ENCODE data around the gene C16orf74. TPM values are rescaled to one million over a fixed set of nuclear protein-coding genes. Genes with fewer than 3 reads are reported as not detected.

Gene C16orf74
- polyA plus RNA-seq, 1 donor (not counting 4 experiments of a cell fraction or from before 2014, with no cell fraction given), result 35.3 TPM

DNA sequence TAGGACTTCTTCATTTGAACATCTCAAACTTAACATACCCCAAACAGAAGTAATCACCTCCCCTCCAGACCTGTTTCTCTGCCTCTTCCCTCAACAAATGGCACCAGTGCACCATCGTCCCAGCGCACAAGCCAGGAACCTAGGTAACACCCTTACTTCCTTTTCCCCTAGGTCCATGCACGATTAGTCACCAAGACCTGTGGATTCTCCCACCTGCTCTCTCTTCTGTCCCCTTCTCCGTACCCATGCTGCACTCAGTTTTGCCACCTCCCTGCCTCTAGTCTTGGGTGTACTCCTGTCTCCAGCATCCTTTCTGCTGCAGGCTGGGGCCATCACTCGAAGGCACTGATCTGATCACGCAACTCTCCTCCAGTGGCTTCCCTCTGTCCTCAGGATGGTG is 45.3 kb upstream of the C16orf74 start:
- dilution Hi-C loops (cut with MboI; ENCODE audit: extremely low pct_ligation_motif_present, low sequenced_read_pairs), result no loop called here
- H3K9me3 ChIP-seq (ENCODE audit: control insufficient read depth, low read depth, low read length), result no peaks in the 10 kb centered on the region
- peaks cover 100% of the 10 kb centered on the region for H3K79me2 ChIP-seq (ENCODE audit: control insufficient read depth, insufficient read depth, low read length)
- H3K9ac ChIP-seq (ENCODE audit: control insufficient read depth, extremely low read depth, insufficient read depth, low read length), result no peak overlapping the region
- no peak for TF ChIP-seq EZH2 (IDR thresholded peaks at IDR 0.05; ENCODE audit: low read length)
- TF ChIP-seq, protein P1, sequence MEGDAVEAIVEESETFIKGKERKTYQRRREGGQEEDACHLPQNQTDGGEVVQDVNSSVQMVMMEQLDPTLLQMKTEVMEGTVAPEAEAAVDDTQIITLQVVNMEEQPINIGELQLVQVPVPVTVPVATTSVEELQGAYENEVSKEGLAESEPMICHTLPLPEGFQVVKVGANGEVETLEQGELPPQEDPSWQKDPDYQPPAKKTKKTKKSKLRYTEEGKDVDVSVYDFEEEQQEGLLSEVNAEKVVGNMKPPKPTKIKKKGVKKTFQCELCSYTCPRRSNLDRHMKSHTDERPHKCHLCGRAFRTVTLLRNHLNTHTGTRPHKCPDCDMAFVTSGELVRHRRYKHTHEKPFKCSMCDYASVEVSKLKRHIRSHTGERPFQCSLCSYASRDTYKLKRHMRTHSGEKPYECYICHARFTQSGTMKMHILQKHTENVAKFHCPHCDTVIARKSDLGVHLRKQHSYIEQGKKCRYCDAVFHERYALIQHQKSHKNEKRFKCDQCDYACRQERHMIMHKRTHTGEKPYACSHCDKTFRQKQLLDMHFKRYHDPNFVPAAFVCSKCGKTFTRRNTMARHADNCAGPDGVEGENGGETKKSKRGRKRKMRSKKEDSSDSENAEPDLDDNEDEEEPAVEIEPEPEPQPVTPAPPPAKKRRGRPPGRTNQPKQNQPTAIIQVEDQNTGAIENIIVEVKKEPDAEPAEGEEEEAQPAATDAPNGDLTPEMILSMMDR (optimal IDR thresholded peaks at IDR 0.05 in 1 of 3, IDR thresholded peaks at IDR 0.05 in 1 of 3, conservative IDR thresholded peaks at IDR 0.05 in 1 of 3; ENCODE audit: extremely low read depth in 1 of 3, insufficient read depth in 2 of 3, low read length in 3 of 3), result no peak
- DNase-seq (ENCODE audit: low read depth, low spot score) (no peak), FAIRE-seq (no peak)
- no peak overlapping the region for H3K27ac ChIP-seq (ENCODE audit: control insufficient read depth, insufficient read depth, low read length)
- H3K36me3 ChIP-seq (ENCODE audit: control insufficient read depth in 2 of 2, extremely low read depth in 1 of 2, insufficient read depth in 2 of 2, low read length in 2 of 2), result peaks cover 24 to 26% of the 10 kb centered on the region in 2 experiments
- H2AFZ ChIP-seq (ENCODE audit: control insufficient read depth, low read length), result no peak overlapping the region
- H4K20me1 ChIP-seq (ENCODE audit: control insufficient read depth, extremely low read depth, insufficient read depth, low read length), result peaks cover 7% of the 10 kb centered on the region
- H3K4me3 ChIP-seq (ENCODE audit: control insufficient read depth in 2 of 3, extremely low read depth in 1 of 3, insufficient read depth in 2 of 3, low read depth in 1 of 3, low read length in 3 of 3), result no peak overlapping the region
- no peaks in the 10 kb centered on the region for H3K9me1 ChIP-seq (ENCODE audit: control insufficient read depth, extremely low read depth, insufficient read depth, low read length)
- H3K4me2 ChIP-seq (ENCODE audit: control insufficient read depth, extremely low read depth, insufficient read depth, low read depth, low read length), result no peak overlapping the region
- no peaks in the 10 kb centered on the region for H3K27me3 ChIP-seq (ENCODE audit: control insufficient read depth, extremely low read depth, insufficient read depth, low read length)
- H3K4me1 ChIP-seq (ENCODE audit: control insufficient read depth, extremely low read depth, insufficient read depth, low read length), result peaks cover 12% of the 10 kb centered on the region

DNA sequence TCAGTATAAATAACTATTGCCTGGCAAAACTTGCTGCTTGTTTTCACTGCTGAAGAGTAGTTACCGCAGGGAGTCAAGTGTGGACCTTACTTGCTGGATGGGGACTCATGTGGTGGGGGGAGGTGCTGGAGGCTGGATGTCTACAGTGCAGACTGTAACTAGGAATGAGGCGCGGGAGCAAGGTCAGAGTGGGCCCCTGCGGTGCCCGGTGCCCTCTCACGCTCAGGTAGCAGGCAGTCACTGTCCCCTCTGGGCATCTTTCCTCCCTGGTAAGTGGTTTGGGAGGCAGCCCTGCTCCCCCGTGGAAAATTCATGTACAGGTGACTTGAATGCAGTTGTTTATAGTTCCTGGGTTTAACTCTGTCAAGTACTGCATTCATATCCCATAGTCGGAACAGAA is 43.8 kb upstream of the C16orf74 start:
- H3K9me1 ChIP-seq (ENCODE audit: control insufficient read depth, extremely low read depth, insufficient read depth, low read length), result no peaks in the 10 kb centered on the region
- peaks cover 99% of the 10 kb centered on the region for H3K79me2 ChIP-seq (ENCODE audit: control insufficient read depth, insufficient read depth, low read length)
- no peaks in the 10 kb centered on the region for H3K27me3 ChIP-seq (ENCODE audit: control insufficient read depth, extremely low read depth, insufficient read depth, low read length)
- peaks cover 6% of the 10 kb centered on the region for H3K4me1 ChIP-seq (ENCODE audit: control insufficient read depth, extremely low read depth, insufficient read depth, low read length)
- no peak overlapping the region for H3K27ac ChIP-seq (ENCODE audit: control insufficient read depth, insufficient read depth, low read length)
- no peak overlapping the region for H3K4me3 ChIP-seq (ENCODE audit: control insufficient read depth in 2 of 3, extremely low read depth in 1 of 3, insufficient read depth in 2 of 3, low read depth in 1 of 3, low read length in 3 of 3)
- no peak for TF ChIP-seq EZH2 (IDR thresholded peaks at IDR 0.05; ENCODE audit: low read length)
- TF ChIP-seq, protein P1 (optimal IDR thresholded peaks at IDR 0.05 in 1 of 3, IDR thresholded peaks at IDR 0.05 in 1 of 3, conservative IDR thresholded peaks at IDR 0.05 in 1 of 3; ENCODE audit: extremely low read depth in 1 of 3, insufficient read depth in 2 of 3, low read length in 3 of 3), result no peak
- peaks cover 24 to 31% of the 10 kb centered on the region in 2 experiments for H3K36me3 ChIP-seq (ENCODE audit: control insufficient read depth in 2 of 2, extremely low read depth in 1 of 2, insufficient read depth in 2 of 2, low read length in 2 of 2)
- dilution Hi-C loops (cut with MboI; ENCODE audit: extremely low pct_ligation_motif_present, low sequenced_read_pairs), result no loop called here
- H3K9ac ChIP-seq (ENCODE audit: control insufficient read depth, extremely low read depth, insufficient read depth, low read length), result no peak overlapping the region
- H2AFZ ChIP-seq (ENCODE audit: control insufficient read depth, low read length), result no peak overlapping the region
- H3K9me3 ChIP-seq (ENCODE audit: control insufficient read depth, low read depth, low read length), result no peaks in the 10 kb centered on the region
- DNase-seq (ENCODE audit: low read depth, low spot score) (no peak), FAIRE-seq (no peak)
- no peak overlapping the region for H3K4me2 ChIP-seq (ENCODE audit: control insufficient read depth, extremely low read depth, insufficient read depth, low read depth, low read length)
- H4K20me1 ChIP-seq (ENCODE audit: control insufficient read depth, extremely low read depth, insufficient read depth, low read length), result peaks cover 10% of the 10 kb centered on the region

Data from keratinocyte (primary cell).